Immature natural killer cell (primary cell): ENCODE measurements around the gene CCDC80. TPM values are rescaled to one million over a fixed set of nuclear protein-coding genes. Genes with fewer than 3 reads are reported as not detected.
A peak's percentile ranks its signal among the peaks of the same experiment; 100 is the strongest.
"Not testable (repeated sequence)": the region's sequence is repeated elsewhere in the genome, so short reads cannot be mapped to it uniquely, and the experiment has no call there.

Experiments used
- DNase-seq, 3 donors: peaks; one replicate each; pipeline ENCODE4 v3.0.0; 2022; ENCODE audit warnings: mixed read lengths in 1 of 3
- H3K27ac Mint-ChIP-seq, 6 donors: one replicate each; pipeline ENCODE4 v1.8.0; 2020; ENCODE audit warnings: mixed read lengths in 6 of 6, mild to moderate bottlenecking in 5 of 6, inconsistent platforms in 4 of 6, moderate library complexity in 3 of 6
- H3K27me3 Mint-ChIP-seq, 3 donors: one replicate each; pipeline ENCODE4 v1.8.0; 2020 to 2021; ENCODE audit warnings: low read depth in 3 of 3, mild to moderate bottlenecking in 3 of 3, mixed read lengths in 3 of 3, moderate library complexity in 3 of 3, inconsistent platforms in 1 of 3
- H3K36me3 Mint-ChIP-seq, 3 donors: one replicate each; pipeline ENCODE4 v1.8.0; 2020; ENCODE audit warnings: mixed read lengths in 3 of 3, inconsistent platforms in 2 of 3, mild to moderate bottlenecking in 2 of 3
- H3K4me1 Mint-ChIP-seq, 2 donors: one replicate each; pipeline ENCODE4 v1.8.0; 2020; ENCODE audit warnings: inconsistent platforms in 2 of 2, mild to moderate bottlenecking in 2 of 2, mixed read lengths in 2 of 2, moderate library complexity in 1 of 2
- H3K4me3 Mint-ChIP-seq, 5 donors: one replicate each; pipeline ENCODE4 v1.8.0; 2020; ENCODE audit warnings: mild to moderate bottlenecking in 5 of 5, mixed read lengths in 5 of 5, inconsistent platforms in 3 of 5, moderate library complexity in 3 of 5
- H3K9me3 Mint-ChIP-seq, 6 donors: one replicate each; pipeline ENCODE4 v1.8.0; 2020; ENCODE audit warnings: mild to moderate bottlenecking in 6 of 6, mixed read lengths in 6 of 6, inconsistent platforms in 4 of 6, moderate library complexity in 3 of 6
- polyA plus RNA-seq, 3 donors: library from polyadenylated mRNA; unstranded; fragments of 300-500 nt; fragmentation: Illumina TruSeq; gene quantifications; one replicate each; pipeline ENCODE4 v1.2.3, GENCODE V29; 2021

The CCDC80 gene
- polyA plus RNA-seq, 3 donors from 2014 or later = 0.20 TPM; not detected in 2

GRCh38 chr3:112675943-112676535 lies 35.1 kb upstream of the CCDC80 start:
- H3K4me1 Mint-ChIP-seq = peaks cover 68 to 69% of the 10 kb centered on the region in 2 donors
- no peaks in the 10 kb centered on the region for H3K9me3 Mint-ChIP-seq
- peak overlapping the region; percentile 60 to 88 (median 76) for H3K27ac Mint-ChIP-seq
- no peaks in the 10 kb centered on the region for H3K36me3 Mint-ChIP-seq
- H3K4me3 Mint-ChIP-seq = peak overlapping the region; percentile 42 to 73 (median 58)
- DNase-seq = no peak
- peaks cover 2 to 13% (median 2%) of the 10 kb centered on the region in 3 donors for H3K27me3 Mint-ChIP-seq

GRCh38 chr3:112675349-112675748 lies 34.4 kb upstream of the CCDC80 start:
- H3K4me1 Mint-ChIP-seq = peaks cover 75 to 76% of the 10 kb centered on the region in 2 donors
- H3K4me3 Mint-ChIP-seq = peak overlapping the region in 4 of 5 donors; percentile 7 to 84 (median 34)
- no peaks in the 10 kb centered on the region for H3K9me3 Mint-ChIP-seq
- peaks cover 2 to 13% (median 2%) of the 10 kb centered on the region in 3 donors for H3K27me3 Mint-ChIP-seq
- no peaks in the 10 kb centered on the region for H3K36me3 Mint-ChIP-seq
- DNase-seq = no peak
- H3K27ac Mint-ChIP-seq = peak overlapping the region in 5 of 6 donors; percentile 8 to 91 (median 76)

GRCh38 chr3:112672716-112673541 lies 32.0 kb upstream of the CCDC80 start:
- H3K36me3 Mint-ChIP-seq = no peaks in the 10 kb centered on the region
- H3K27me3 Mint-ChIP-seq = peaks cover 2 to 13% (median 2%) of the 10 kb centered on the region in 3 donors
- DNase-seq = peak; percentile 42 to 56 (median 48)
- peaks cover 81 to 86% of the 10 kb centered on the region in 2 donors for H3K4me1 Mint-ChIP-seq
- H3K4me3 Mint-ChIP-seq = peak overlapping the region; percentile 73 to 84 (median 79)
- H3K9me3 Mint-ChIP-seq = no peaks in the 10 kb centered on the region
- peak overlapping the region; percentile 87 to 95 (median 92) for H3K27ac Mint-ChIP-seq

DNA sequence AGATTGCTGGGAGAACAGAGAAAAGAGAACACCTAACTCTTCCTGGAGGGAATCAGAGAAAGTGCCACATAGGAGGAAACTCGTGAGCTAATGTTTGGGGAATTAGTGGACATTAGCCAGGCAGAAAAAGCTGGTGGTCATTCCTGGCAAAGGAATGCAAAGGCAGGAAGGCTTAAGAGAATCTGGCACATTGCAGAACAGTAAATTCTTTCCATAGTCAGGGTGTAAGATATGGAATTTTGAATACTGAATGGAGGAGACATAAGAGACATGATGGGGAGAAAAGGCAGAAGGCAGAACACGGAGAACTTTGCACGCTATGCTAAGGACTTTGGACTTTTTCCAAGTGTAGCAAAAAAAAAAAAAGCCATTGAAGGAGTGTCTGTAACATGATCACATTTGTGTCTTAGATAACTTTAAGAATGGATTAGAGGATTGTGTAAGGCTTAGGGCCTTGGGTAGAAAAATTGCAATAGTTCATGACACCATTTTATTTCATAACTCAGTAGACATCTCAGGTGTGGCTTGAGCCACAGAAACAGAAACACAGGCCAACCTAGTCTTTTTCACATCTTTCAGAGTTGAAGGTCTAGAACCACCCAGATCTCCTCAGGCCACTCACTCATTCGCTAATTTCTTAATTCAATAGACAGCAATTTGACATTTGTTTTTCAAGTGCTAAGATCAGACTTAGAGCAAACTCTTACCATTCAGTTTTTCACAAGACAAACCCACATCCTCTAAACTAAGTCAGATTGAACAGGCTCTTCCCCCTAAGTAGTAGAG lies 31.2 kb upstream of the CCDC80 start:
- H3K27me3 Mint-ChIP-seq = peaks cover 2 to 13% (median 2%) of the 10 kb centered on the region in 3 donors
- H3K36me3 Mint-ChIP-seq = no peaks in the 10 kb centered on the region
- H3K27ac Mint-ChIP-seq = peak overlapping the region; percentile 87 to 95 (median 92)
- H3K4me3 Mint-ChIP-seq = peak overlapping the region; percentile 73 to 84 (median 79)
- DNase-seq = peak; percentile 57 to 71 (median 67)
- H3K9me3 Mint-ChIP-seq = no peaks in the 10 kb centered on the region
- H3K4me1 Mint-ChIP-seq = peaks cover 79 to 86% of the 10 kb centered on the region in 2 donors

- H3K4me3 Mint-ChIP-seq = peak overlapping the region; percentile 22 to 64 (median 56)
- peak; percentile 17 to 46 (median 45) for DNase-seq
- H3K27ac Mint-ChIP-seq = peak overlapping the region; percentile 73 to 90 (median 88)
- H3K27me3 Mint-ChIP-seq = peaks cover 0 to 5% (median 2%) of the 10 kb centered on the region in 3 donors
- no peaks in the 10 kb centered on the region for H3K36me3 Mint-ChIP-seq
- peaks cover 66 to 76% of the 10 kb centered on the region in 2 donors for H3K4me1 Mint-ChIP-seq
- no peaks in the 10 kb centered on the region for H3K9me3 Mint-ChIP-seq
Measured at GRCh38 chr3:112670824-112671223, 29.9 kb upstream of the CCDC80 start.

- Mint-ChIP-seq H3K27me3 (peaks cover 0 to 2% (median 2%) of the 10 kb centered on the region in 3 donors), H3K4me3 (no peak overlapping the region), H3K4me1 (peaks cover 37 to 43% of the 10 kb centered on the region in 2 donors), H3K36me3 (no peaks in the 10 kb centered on the region), H3K27ac (peak overlapping the region in 2 of 6 donors; percentile 0 to 68), H3K9me3 (no peaks in the 10 kb centered on the region)
- DNase-seq = no peak
Measured at GRCh38 chr3:112667599-112667998, 26.7 kb upstream of the CCDC80 start.

GRCh38 chr3:112665009-112665408 lies 24.1 kb upstream of the CCDC80 start:
- not testable (repeated sequence) for DNase-seq, H3K27me3 Mint-ChIP-seq, H3K9me3 Mint-ChIP-seq, H3K36me3 Mint-ChIP-seq, H3K4me3 Mint-ChIP-seq
- Mint-ChIP-seq H3K27ac (peak overlapping the region in 2 of 6 donors; percentile 4 to 64), H3K4me1 (peaks cover 12 to 18% of the 10 kb centered on the region in 2 donors)

DNA sequence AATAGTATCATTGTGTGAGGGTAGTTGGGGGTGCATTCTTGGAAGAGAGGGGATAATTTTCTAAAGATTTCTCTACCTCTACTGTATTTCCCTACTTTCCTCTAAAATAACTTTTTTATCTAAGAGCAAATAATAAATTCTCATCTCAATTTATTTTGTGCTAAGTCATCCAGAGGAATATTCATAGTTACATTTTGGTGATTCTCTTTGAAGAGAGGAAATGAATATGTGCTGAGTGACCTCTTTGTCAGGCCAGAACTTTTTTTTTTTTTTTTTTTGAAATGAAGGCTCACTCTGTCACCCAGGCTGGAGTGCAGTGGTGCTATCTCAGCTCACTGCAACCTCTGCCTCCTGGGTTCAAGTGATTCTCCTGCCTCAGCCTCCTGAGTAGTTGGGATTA lies 15.1 kb upstream of the CCDC80 start:
- H3K4me3 Mint-ChIP-seq = no peak overlapping the region
- peaks cover 0 to 4% (median 3%) of the 10 kb centered on the region in 3 donors for H3K27me3 Mint-ChIP-seq
- H3K36me3 Mint-ChIP-seq = peaks cover 0 to 5% (median 0%) of the 10 kb centered on the region in 3 donors
- DNase-seq = no peak
- no peak overlapping the region for H3K27ac Mint-ChIP-seq
- no peaks in the 10 kb centered on the region for H3K9me3 Mint-ChIP-seq
- peaks cover 3 to 15% of the 10 kb centered on the region in 2 donors for H3K4me1 Mint-ChIP-seq

DNA sequence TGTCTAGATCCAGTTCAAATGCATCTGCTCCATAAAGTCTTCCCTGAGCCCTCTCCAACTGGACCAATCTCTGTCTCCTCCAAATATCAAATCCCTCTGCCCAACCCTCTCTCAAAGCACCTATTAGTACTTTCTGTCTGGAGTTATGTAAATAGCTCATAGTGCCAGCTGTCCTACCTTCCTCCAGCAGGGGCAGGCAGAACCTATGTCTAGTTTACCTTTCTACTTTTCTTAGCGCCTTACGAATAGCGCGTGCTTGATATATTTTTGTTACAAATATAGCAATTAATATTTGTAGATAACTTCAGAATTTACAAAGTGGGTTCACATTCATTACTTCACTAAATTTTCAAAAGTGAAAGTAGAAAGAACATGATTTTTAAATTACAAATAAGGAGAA lies 14.0 kb upstream of the CCDC80 start:
- H3K27me3 Mint-ChIP-seq = peaks cover 0 to 4% (median 3%) of the 10 kb centered on the region in 3 donors
- H3K4me3 Mint-ChIP-seq = no peak overlapping the region
- peak overlapping the region in 3 of 6 donors; percentile 2 to 30 (median 26) for H3K27ac Mint-ChIP-seq
- peaks cover 0 to 5% (median 0%) of the 10 kb centered on the region in 3 donors for H3K36me3 Mint-ChIP-seq
- H3K9me3 Mint-ChIP-seq = no peaks in the 10 kb centered on the region
- no peak for DNase-seq
- peaks cover 3 to 15% of the 10 kb centered on the region in 2 donors for H3K4me1 Mint-ChIP-seq

GRCh38 chr3:112654492-112654891 lies 13.5 kb upstream of the CCDC80 start:
- Mint-ChIP-seq H3K4me3 (no peak overlapping the region), H3K27ac (peak overlapping the region in 2 of 6 donors; percentile 26 to 30), H3K4me1 (peaks cover 5 to 15% of the 10 kb centered on the region in 2 donors), H3K27me3 (peaks cover 0 to 4% (median 3%) of the 10 kb centered on the region in 3 donors), H3K36me3 (peaks cover 0 to 8% (median 0%) of the 10 kb centered on the region in 3 donors), H3K9me3 (no peaks in the 10 kb centered on the region)
- no peak for DNase-seq

GRCh38 chr3:112653881-112654300 lies 12.9 kb upstream of the CCDC80 start:
- DNase-seq = no peak
- Mint-ChIP-seq H3K27ac (peak overlapping the region in 1 of 6 donors; percentile 20), H3K4me3 (no peak overlapping the region), H3K36me3 (peaks cover 0 to 10% (median 0%) of the 10 kb centered on the region in 3 donors), H3K27me3 (peaks cover 0 to 4% (median 3%) of the 10 kb centered on the region in 3 donors), H3K4me1 (peaks cover 7 to 17% of the 10 kb centered on the region in 2 donors), H3K9me3 (no peaks in the 10 kb centered on the region)

DNA sequence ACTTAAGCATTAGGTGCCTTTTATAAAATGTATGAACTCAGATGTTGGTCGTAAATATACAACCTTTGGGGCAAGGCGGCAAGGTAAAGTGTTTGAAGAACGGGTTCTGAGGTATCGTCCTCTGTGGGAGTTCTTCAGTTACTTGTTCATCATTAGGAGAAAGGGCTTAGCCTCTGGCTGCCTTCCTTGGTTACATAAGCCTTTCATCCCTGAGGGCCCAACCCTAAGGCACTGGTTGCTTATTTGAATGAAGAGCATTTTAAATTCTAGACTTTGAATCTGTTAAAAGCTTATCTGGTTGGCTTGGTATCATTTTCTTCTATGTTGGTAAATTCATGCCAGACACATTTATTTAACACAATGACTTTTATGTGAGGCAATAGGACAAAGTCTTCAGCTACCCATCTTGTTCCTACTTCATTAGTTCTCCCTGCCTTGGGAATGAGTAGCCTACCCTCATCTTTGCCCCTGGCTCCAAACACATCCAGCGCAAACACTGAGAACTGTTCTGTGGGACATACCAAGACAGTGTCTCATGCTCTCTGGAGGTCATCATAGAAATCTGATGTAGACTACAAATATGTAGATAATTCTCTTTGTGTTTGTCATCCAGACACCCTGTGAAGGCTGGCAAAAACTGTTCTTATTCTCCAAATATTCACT lies 12.4 kb upstream of the CCDC80 start:
- Mint-ChIP-seq H3K36me3 (peaks cover 0 to 10% (median 0%) of the 10 kb centered on the region in 3 donors), H3K27me3 (peaks cover 0 to 4% (median 3%) of the 10 kb centered on the region in 3 donors), H3K27ac (no peak overlapping the region)

DNA sequence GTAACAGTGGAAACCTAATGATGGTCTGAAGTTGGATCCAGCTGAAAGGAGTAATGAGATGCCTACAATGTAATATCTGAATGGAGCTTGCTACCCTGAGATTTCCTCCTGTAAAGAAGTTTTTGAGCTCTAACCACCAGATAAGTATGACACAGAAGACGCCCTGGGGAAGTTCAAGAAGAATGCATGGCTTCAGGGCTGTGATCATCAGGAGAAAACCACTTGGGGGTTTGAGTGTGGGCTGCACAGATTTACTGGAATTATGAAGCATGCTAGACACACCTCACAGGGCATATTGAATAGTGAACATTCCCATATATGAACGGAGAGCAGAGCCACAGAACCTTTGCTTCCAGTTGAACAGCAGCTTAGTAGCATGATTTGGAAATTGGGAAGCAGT lies 10.6 kb upstream of the CCDC80 start:
- H3K27ac Mint-ChIP-seq = no peak overlapping the region
- H3K9me3 Mint-ChIP-seq = no peaks in the 10 kb centered on the region
- no peak for DNase-seq
- peaks cover 0 to 4% (median 4%) of the 10 kb centered on the region in 3 donors for H3K27me3 Mint-ChIP-seq
- H3K4me3 Mint-ChIP-seq = no peak overlapping the region
- H3K4me1 Mint-ChIP-seq = peaks cover 8 to 30% of the 10 kb centered on the region in 2 donors
- peaks cover 0 to 10% (median 0%) of the 10 kb centered on the region in 3 donors for H3K36me3 Mint-ChIP-seq

More for the DNA sequence above, 12.4 kb upstream of the CCDC80 start:
- Mint-ChIP-seq H3K4me3 (no peak overlapping the region), H3K4me1 (peaks cover 7 to 20% of the 10 kb centered on the region in 2 donors), H3K9me3 (no peaks in the 10 kb centered on the region)
- DNase-seq = no peak
